Ecto neural progenitor cell (in vitro differentiated cells): ENCODE measurements around the gene RIOX2.

ENCODE experiments used
- DNase-seq: peaks from one replicate; pipeline ENCODE4 v3.0.0-alpha.2; 2018; ENCODE audit warnings: low spot score

RIOX2 gene

DNA sequence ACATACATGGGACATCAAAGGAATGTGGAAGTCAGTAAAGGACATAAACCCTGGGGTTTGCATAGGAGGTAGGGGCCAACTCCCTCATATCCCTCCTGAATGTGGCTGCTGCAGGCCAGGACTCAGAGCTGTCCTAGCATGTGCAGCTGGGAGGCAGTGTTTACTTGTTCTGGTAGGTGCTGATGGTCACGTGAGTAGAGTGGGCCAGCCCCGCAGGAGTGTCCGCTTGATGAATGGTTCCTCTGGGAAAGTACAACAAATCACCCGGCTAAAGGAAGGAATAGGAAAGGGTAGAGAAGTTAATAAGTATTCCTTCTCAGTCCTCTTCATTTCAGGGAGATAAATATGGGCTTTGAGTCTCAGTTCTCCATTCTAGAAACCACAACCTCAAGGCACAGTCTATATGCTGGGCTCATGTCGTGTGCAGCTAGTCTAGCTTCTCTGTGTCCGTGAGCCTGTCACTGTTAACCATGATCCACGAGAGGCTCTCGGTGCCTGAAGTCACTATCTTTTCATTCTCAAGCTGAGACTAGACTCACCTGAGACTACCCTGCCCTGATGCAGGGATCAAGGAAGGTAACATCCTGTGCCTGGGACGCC lies 17.9 kb downstream of the RIOX2 start:
- no peak for DNase-seq

- DNase-seq, result no peak
Measured at GRCh38 chr3:97952872-97953271, 19.4 kb downstream of the RIOX2 start.

GRCh38 chr3:97952280-97952679 lies 20.0 kb downstream of the RIOX2 start:
- no peak for DNase-seq

- no peak for DNase-seq
Measured at GRCh38 chr3:97950360-97950759, 21.9 kb downstream of the RIOX2 start.

GRCh38 chr3:97949743-97950142 lies 22.5 kb downstream of the RIOX2 start:
- DNase-seq, result no peak

- no peak for DNase-seq
Measured at GRCh38 chr3:97949110-97949485, 23.1 kb downstream of the RIOX2 start.

DNA sequence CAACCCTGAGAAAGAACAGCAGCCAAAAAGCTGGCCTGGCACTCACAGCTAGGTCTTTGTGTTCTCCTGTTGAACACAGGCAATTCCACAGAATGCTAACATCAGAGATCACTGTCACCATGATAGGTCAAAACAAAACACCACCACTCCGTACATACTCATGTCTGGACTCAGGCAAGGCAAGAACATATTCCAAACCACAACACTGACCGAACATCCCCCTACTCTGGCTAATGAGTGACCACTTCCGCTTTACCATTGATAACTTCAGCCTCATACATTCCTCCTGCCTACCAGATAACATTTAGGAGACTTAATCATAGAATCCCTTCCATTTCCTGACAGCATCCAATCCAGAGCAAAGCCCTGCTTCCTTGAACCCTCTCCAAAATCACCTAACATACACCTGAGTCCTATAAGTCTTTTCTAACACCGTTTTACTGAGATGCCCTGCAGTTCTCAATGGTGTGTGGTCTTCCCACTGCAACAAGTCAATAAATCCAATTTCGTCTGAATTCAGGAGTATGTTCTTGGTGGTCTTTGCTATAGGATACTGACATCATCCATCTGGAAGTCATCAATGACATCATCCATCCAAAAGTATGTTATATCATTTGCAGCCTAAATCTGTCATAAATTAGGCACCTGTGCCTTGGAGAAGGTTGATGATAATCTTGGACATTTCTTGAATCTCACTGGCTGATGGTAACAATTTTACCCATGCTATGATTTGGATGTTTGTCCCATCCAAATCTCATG lies 23.7 kb downstream of the RIOX2 start:
- DNase-seq, result no peak

DNA sequence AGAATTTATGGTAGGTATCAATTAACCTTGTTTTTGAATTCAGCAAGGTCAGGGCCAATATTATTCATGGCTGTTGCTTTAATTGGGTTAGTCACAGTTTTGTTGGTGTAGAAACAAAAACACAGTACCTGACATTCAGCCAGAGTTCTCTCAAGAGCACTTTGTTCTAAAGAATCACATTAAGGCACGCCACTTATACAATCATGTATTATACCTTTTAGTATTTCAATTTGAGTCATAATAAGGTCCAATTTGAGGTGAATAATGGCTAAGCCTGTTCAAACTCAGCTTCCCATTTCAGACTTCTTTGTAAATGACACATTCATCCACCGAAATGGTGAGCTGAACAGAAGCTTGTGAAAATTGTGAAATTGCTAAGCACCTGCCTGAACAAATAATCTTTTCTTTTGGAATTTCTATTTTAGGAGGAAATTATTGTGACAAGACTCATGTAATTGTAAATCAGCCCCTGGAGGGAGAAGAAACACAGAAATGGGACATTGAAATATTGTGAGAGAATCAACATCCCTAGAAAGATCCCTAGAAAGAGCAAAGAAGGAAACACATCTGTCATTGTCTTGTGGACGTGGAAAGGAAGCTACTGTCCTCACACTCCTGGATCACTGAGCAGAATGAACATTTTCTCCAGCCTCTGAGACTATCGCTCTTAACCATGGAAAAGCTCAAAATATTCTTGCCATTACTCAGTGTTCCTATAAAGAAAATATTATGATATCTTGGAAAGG lies 29.3 kb downstream of the RIOX2 start:
- DNase-seq, result no peak

- DNase-seq, result no peak
Measured at GRCh38 chr3:97940034-97940433, 32.2 kb downstream of the RIOX2 start.

DNA sequence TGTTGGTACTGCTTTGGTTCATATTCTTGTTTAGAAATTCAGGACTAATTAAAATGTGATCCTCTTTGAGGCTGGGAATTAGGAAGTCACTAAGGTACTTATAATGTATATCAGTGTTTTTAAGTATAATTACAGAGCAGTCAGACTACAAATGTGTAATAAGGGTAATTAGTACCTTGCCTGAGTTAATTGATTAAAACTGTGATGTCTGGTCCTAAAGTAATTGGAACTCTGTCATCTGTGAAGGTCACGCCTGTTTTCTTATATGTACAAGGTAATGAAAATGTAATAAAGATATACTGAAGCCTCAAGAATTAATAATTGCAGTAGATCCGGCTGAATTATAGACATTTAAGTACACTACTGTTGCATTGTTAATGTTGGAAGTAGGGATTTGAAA lies 32.8 kb downstream of the RIOX2 start:
- DNase-seq, result no peak

DNA sequence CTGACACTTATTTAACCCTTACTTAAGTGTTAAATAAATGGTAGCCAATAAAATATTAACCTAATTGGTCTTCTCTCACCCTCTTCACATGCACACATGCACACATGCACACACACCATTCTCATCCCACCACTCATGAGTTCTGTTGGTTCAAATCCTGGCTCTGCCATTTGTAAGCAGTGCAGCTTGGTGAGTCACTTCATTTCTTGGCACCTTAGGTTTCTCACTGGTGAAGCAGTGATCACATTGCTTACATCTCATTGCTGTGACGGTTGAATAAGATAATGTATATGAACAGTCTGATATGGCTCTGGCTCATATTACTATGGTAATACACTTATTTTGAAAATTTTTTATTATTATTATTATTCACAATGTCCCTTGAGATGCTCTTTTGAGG lies 33.8 kb downstream of the RIOX2 start:
- no peak for DNase-seq

DNA sequence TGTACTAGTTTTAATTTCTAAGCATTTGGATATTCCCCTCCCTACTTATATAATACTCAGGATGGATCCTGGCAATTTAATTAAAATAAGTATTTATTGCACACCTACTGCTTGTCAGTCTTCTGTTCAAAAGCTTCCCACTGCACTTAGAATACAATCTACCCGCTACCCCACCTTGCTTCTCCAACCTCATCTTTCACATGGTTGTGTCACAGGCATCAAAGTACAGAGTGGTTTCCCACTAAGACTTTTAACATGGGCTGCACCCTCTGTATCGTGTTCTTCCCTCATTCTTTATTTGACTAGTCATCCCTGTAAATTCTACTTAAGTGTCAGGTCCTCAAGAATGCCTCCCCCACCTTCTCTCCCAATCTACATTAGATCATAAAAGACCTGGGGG lies 35.0 kb downstream of the RIOX2 start:
- DNase-seq, result no peak

- no peak for DNase-seq
Measured at GRCh38 chr3:97935842-97936241, 36.4 kb downstream of the RIOX2 start.

DNA sequence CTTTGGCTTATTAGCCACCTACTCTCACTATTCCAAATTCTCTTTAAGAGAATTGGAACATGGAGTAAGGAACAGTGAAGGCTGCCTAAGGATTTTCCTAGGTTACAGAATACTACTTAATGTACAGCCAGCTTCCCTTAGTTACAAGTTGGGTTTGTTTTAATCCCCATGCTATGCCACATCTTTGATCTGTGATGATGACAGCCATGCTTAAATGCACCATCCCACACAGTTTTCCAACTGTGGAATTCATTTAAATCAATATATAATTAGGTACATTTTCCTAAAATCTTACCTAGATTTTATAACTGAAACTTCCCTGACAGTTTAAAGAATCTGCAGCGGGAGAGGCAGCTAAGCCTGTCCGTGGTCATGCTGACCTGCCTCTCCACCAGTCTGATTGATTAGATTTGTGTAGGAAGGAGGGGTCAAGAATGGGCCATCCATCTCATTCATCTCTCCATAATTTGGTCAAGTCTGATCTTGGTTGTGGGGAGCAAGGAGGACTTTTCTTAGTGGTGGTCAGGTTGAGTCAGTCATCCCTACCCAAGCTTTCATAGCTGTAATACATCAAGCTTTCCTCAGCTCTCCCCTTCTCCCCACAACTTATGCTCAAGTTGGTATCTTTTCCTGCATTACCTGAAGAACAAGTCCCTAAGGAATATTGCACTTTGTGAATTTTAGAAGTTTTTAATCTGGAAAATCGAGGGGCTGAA lies 37.1 kb downstream of the RIOX2 start:
- DNase-seq, result no peak

DNA sequence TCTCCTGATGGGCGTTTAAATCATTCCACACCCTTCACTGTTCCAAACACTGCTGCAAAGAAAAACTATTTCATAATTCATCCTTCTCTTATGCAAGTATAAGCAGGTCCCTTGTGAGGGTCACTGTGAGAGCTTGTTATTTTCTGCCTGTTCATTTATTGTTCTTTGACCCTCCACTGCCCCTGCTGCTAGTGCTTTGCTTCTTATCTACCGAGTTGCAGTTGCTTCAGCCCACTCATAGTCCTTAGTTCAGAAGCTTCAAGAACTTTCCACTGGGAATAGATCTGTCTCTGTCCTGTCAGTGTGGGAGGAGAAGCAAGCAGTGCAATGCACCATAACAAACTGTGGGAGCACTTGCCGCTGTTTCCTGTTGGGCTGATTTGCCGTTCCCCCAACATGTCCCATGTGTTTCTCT lies 39.8 kb downstream of the RIOX2 start:
- DNase-seq, result no peak

- no peak for DNase-seq
Measured at GRCh38 chr3:97931218-97931617, 41.0 kb downstream of the RIOX2 start.

DNA sequence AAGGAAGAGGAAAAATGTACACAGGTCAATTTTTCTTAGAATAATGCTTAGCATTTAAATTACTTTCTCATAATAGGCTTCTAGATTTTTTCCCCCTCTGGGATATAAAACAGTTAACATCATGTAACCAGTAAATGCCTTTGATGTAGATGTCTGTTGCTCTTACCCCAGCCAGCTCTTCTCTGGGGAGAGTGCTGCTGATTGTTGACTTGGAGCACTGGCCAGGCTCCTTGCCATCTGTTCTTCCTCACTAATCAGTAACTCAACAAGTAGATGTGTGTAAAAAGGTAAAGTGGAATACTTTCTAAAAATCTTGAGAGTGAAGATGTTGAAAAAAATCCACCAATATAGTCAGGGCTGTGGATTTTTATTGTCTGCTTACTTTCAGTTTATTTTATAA lies 42.2 kb downstream of the RIOX2 start:
- DNase-seq, result no peak

GRCh38 chr3:97928986-97929385 lies 43.2 kb downstream of the RIOX2 start:
- no peak for DNase-seq

- no peak for DNase-seq
Measured at GRCh38 chr3:97927704-97928103, 44.5 kb downstream of the RIOX2 start.

GRCh38 chr3:97917813-97918536 lies 54.3 kb downstream of the RIOX2 start:
- DNase-seq, result no peak

DNA sequence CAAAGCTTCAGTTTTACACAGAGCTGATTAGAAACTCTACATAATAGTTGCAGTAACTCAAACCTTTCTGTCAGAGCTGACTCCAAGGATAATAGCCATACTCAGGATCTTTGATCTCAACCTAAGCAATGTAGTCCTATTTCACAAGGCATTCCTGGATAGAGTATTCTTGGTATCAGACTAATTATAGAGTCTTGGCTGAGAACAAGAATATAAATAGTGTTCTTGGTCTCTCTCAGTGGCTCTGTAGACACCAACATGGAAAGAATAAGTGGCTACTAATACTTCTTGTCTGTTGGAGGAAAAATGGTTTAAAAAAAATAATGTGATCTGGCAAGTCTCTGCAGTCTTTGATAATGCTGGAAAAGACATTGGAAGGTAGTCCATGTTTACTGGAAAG lies 55.7 kb downstream of the RIOX2 start:
- DNase-seq, result no peak

DNA sequence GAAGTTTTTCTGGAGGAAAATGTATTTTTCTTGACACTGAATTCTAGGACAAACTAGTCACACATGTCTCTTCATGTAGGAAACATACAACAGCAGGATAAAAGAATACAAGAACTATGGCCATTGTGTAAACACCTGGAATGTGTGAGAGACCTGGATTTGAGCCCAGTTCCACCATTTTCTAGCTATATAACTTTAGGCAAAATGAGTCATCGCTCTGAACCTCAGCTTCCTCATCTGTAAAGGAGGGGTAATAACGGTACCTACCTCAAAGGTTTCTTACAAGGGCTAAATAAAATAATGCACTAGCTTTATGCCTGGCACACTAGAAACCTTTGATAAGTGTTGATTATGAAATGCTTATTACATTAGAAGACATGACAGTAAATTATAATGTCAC lies 57.8 kb downstream of the RIOX2 start:
- DNase-seq, result no peak
